ENCODE results near the gene MOCS1. TPM values are rescaled to one million over a fixed set of nuclear protein-coding genes. Genes with fewer than 3 reads are reported as not detected.

MOCS1 gene
- total RNA-seq, 2 experiments from 2014 or later, result not detected

DNA sequence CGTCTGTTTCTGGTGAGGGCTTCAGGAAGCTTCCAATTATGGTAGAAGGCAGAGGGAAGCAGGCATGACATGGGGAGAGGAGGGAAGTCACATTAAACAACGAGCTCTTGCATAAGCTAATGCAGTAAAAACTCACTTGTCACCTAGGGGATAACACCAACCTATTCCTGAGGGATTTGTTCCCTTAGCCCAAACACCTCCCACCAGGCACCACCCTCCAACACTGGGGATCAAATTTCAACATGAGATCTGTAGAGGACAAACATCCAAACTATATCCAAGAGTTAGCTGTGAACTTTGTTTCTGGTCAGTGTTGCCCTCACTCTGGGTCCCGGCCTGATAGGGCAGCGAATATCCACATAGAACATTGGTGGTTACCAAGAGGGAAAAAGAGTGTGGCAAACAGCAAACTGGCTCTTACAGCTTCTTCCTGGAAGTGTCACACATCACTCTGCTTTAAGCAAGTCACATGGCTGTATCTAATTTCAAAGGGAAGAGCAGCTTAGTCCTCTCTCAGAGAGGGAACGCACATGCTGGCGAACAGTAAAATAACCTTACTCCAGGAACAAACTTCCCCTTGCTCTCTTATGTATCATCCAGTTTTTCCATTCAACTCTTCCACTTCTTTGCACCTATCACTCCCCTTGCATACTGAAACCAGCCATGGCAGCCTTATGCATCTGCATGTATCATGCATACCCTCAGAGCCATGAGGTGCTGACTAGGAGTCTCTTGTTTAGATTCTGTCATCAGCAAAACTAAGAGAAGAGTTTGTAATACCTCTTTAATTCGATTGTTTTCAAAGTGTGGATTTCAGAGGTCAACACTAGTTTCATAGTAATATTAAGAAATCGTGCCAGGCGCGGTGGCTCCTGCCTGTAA lies 4.8 kb upstream of the MOCS1 start:
- H3K4me3 Mint-ChIP-seq, result no peak overlapping the region
- POLR2A ChIA-PET, result no interaction called here
- H3K4me1 Mint-ChIP-seq, result no peaks in the 10 kb centered on the region
- H3K27me3 Mint-ChIP-seq, result peaks cover 6% of the 10 kb centered on the region
- H3K36me3 Mint-ChIP-seq (ENCODE audit: low read depth), result no peaks in the 10 kb centered on the region
- H3K27ac Mint-ChIP-seq, result no peak overlapping the region
- CTCF ChIA-PET, result no interaction called here
- H3K9me3 Mint-ChIP-seq, result no peaks in the 10 kb centered on the region
- no peak for DNase-seq

DNA sequence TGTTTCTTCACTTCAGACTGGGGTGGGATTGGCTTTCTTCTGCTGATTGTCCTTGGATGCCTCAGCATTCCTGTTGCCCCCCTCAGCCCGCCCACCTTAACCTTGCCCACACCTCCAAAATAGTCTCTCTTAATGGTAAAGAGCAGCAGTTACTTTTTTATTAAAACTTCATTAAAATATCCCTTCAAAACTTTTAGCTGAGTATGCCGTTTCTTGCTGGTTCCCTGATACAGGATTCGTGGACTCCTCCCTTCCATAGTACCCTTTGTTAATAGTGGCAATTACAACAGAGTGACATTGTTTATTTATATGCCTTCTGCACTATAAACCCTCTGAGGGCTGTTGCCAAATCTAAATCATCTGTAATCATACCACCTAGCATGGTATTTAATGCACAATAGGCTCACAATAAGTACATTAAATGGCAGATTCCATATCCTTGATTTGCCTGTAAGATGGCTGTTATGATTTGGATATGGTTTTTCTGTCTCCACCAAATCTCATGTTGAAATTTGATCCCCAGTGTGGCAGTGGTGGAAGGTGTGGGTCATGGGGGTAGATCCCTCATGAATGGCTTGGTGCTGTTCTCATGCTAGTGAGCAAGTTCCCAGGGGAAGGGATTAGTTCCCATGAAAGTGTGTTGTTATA lies 3.5 kb upstream of the MOCS1 start:
- no peak overlapping the region for H3K27ac Mint-ChIP-seq
- H3K9me3 Mint-ChIP-seq, result no peaks in the 10 kb centered on the region
- CTCF ChIA-PET, result no interaction called here
- POLR2A ChIA-PET, result no interaction called here
- H3K36me3 Mint-ChIP-seq (ENCODE audit: low read depth), result no peaks in the 10 kb centered on the region
- DNase-seq, result no peak
- no peak overlapping the region for H3K4me3 Mint-ChIP-seq
- H3K4me1 Mint-ChIP-seq, result no peaks in the 10 kb centered on the region
- peaks cover 14% of the 10 kb centered on the region for H3K27me3 Mint-ChIP-seq

DNA sequence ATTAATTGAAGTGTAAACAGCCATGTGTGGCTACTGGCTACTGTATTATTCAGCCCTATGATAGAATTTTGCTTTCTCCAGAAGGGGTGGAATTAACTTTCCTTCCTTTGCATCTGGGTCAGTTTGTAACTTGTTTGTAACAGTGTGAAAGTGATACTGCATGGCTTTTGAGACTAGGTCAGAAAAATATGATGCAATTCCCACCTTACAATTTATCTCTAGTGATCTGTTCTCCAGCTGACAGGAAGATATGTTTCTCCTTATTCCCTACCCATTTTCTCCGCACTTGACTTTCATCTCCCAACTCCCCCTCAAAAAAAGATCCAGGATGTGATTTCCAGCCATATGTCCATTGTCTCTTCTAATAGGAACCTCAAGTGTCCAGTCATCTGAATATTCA lies 2.6 kb upstream of the MOCS1 start:
- no peaks in the 10 kb centered on the region for H3K4me1 Mint-ChIP-seq
- CTCF ChIA-PET, result no interaction called here
- no peaks in the 10 kb centered on the region for H3K36me3 Mint-ChIP-seq (ENCODE audit: low read depth)
- H3K27ac Mint-ChIP-seq, result no peak overlapping the region
- H3K9me3 Mint-ChIP-seq, result no peaks in the 10 kb centered on the region
- no peak for DNase-seq
- POLR2A ChIA-PET, result no interaction called here
- H3K4me3 Mint-ChIP-seq, result no peak overlapping the region
- H3K27me3 Mint-ChIP-seq, result peaks cover 14% of the 10 kb centered on the region

DNA sequence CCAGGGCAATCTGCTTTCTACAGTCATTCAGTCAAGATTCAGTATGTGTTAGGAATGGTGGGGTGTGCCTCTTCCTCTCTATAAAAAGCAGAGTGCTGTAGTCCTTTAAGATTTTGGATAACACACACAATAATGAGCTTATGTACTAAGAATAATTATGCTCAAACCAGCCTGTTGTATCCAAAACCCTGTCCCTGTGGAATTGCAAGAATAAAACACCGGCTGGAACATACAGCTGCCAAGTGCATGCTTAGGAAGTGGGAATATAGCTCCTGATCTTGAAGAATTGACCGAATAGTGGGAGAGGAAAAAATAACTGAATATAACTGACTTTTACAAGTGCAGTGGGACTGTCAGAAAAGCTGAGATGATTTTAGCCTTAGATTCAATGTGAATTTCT lies 979 bp upstream of the MOCS1 start:
- no peak overlapping the region for H3K4me3 Mint-ChIP-seq

DNA sequence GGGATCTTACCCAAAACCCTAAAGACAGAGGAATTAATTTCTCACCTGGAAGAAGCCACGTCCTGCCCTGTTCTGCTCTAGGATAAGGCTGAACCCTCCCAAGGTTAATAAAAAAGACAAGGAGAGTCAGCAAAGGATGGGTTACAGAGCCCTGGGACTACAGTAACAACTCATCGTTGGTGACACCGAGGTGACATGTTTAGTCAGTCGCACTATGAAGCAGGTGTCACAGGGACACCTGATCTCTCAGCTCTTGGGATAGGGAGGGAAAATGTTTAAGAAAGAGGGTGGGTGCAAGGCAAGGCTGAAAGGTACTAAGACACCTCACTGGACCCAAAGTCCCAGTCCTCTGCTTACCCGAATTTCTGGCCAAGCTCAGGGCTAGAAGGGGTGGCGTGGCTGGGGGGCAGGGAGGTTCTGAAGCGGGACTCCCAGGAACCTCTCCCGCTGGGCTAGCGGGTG lies 562 bp downstream of the MOCS1 start:
- Mint-ChIP-seq H3K9me3 (no peaks in the 10 kb centered on the region), H3K36me3 (ENCODE audit: low read depth) (no peaks in the 10 kb centered on the region), H3K27ac (no peak overlapping the region), H3K27me3 (peaks cover 14% of the 10 kb centered on the region), H3K4me3 (no peak overlapping the region), H3K4me1 (no peaks in the 10 kb centered on the region)
- CTCF ChIA-PET, result no interaction called here
- no peak for DNase-seq
- POLR2A ChIA-PET, result no interaction called here

More for the DNA sequence above, 979 bp upstream of the MOCS1 start:
- no peaks in the 10 kb centered on the region for H3K36me3 Mint-ChIP-seq (ENCODE audit: low read depth)
- DNase-seq, result no peak
- ChIA-PET CTCF (interaction anchor here (1.1 kb wide), 1 partner anchor 70 kb away, joined by 3 read pairs; no protein-coding TSS in a partner anchor), POLR2A (interaction anchor here (0.6 kb wide), 1 partner anchor 17 kb away, joined by 4 read pairs; no protein-coding TSS in a partner anchor)
- peaks cover 14% of the 10 kb centered on the region for H3K27me3 Mint-ChIP-seq
- H3K27ac Mint-ChIP-seq, result no peak overlapping the region
- H3K4me1 Mint-ChIP-seq, result no peaks in the 10 kb centered on the region
- no peaks in the 10 kb centered on the region for H3K9me3 Mint-ChIP-seq

DNA sequence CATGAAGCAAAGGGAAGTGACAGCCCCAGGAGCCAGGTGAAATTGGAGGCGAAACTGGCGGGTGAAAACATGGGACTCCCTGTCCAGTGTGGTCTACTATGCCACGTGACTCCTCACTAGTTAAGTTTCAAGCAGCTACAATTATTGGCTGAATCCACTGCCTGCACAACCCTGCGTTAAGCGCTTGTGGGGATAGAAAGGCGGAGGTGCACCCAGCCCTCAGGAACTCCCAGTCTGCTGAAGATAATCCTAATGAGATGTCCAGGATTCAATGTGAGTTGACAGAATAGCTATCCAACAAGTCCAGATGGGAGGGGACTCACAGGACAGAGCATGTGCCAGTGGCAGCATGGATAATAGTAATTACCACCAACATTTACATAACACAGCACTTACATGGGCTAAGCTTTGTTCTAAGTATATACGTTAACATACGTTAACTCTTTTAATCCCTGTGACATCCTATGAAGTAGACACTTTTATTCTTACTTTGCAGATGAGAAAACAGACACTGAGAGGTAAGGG lies 1.8 kb downstream of the MOCS1 start:
- H3K4me1 Mint-ChIP-seq, result no peaks in the 10 kb centered on the region

DNA sequence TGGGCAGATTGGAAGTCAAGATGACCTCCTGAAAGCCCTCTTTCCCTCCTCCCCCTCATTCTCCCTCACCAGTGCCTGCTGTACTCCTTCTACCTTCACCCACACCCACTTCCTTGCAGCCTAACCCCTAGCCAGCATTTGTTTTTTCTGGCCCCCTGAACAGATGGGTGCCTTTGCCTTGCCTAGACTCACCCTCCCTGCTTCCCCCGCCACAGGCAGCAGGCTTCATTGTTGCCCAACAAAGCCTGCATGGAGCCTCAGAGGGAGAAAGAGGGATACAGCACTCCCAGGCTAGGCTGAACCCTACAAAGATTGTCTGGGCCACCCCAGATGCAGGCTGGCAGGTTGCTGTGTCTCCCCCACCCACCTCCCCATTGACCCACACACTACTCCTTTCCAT lies 2.7 kb downstream of the MOCS1 start:
- H3K27ac Mint-ChIP-seq, result no peak overlapping the region
- peaks cover 14% of the 10 kb centered on the region for H3K27me3 Mint-ChIP-seq
- ChIA-PET CTCF (no interaction called here), POLR2A (no interaction called here)
- H3K36me3 Mint-ChIP-seq (ENCODE audit: low read depth), result no peaks in the 10 kb centered on the region
- DNase-seq, result no peak
- no peaks in the 10 kb centered on the region for H3K4me1 Mint-ChIP-seq
- H3K9me3 Mint-ChIP-seq, result no peaks in the 10 kb centered on the region
- H3K4me3 Mint-ChIP-seq, result no peak overlapping the region

More for the DNA sequence above, 1.8 kb downstream of the MOCS1 start:
- Mint-ChIP-seq H3K36me3 (ENCODE audit: low read depth) (no peaks in the 10 kb centered on the region), H3K4me3 (no peak overlapping the region), H3K27me3 (peaks cover 14% of the 10 kb centered on the region), H3K9me3 (no peaks in the 10 kb centered on the region), H3K27ac (no peak overlapping the region)
- CTCF ChIA-PET, result no interaction called here
- POLR2A ChIA-PET, result no interaction called here
- no peak for DNase-seq

DNA sequence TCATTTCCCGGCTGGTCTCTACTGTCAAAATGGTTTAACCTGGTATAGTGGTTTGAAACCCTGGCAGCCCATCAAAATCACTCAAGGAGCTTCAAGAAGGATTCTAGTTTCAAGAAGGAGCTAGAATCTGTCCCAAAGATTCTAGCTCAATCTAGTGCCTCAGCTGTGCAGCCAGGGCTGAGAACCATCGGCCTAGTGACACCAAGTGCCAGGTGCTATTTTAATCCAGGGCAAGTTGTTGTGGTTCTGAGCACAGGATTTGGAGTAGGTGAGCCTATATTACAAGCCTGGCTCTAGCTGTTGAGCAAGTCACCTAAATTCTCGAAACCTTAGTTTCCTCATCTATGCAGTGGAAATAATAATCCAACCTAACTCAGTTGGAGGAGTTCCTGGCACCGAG lies 3.7 kb downstream of the MOCS1 start:
- no peak for DNase-seq
- Mint-ChIP-seq H3K4me1 (no peaks in the 10 kb centered on the region), H3K4me3 (no peak overlapping the region), H3K27me3 (peaks cover 13% of the 10 kb centered on the region), H3K9me3 (peaks cover 7% of the 10 kb centered on the region), H3K36me3 (ENCODE audit: low read depth) (peaks cover 3% of the 10 kb centered on the region), H3K27ac (no peak overlapping the region)
- POLR2A ChIA-PET, result no interaction called here
- CTCF ChIA-PET, result no interaction called here

DNA sequence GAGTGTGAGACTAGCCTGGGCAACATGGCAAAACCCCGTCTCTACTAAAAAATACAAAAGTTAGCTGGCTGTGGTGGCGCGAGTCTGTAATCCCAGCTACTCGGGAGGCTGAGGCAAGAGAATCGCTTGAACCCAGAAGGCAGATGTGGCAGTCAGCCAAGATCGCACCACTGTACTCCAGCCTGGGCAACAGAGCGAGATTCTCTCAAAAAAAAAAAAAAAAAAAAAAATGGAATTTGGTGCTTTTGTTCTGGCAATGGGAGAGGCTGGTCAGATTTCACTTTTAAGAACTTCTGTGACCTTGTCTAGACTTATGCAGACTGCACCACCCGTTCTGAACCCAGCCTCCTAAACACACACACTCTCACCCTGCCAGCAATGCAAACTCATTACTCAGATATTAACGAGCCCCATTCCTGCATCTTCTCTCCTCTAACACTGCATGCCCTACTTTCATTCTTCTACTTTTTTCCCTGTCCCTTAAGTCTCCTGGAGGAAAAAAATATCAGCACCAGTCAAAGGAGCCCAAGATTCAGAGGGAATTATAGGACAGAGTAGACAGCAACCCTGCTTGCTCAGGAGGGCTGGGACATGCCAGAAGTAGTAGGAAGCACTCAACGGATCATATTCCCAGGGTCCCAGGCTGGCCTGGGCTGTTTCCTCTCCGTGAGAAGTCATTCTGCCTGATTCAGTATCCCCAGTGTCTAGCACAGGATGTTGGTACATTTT lies 4.4 kb downstream of the MOCS1 start:
- Mint-ChIP-seq H3K4me3 (no peak overlapping the region), H3K27ac (no peak overlapping the region), H3K27me3 (peaks cover 10% of the 10 kb centered on the region), H3K4me1 (no peaks in the 10 kb centered on the region), H3K36me3 (ENCODE audit: low read depth) (peaks cover 3% of the 10 kb centered on the region), H3K9me3 (peaks cover 10% of the 10 kb centered on the region)
- ChIA-PET CTCF (no interaction called here), POLR2A (no interaction called here)
- DNase-seq, result no peak

DNA sequence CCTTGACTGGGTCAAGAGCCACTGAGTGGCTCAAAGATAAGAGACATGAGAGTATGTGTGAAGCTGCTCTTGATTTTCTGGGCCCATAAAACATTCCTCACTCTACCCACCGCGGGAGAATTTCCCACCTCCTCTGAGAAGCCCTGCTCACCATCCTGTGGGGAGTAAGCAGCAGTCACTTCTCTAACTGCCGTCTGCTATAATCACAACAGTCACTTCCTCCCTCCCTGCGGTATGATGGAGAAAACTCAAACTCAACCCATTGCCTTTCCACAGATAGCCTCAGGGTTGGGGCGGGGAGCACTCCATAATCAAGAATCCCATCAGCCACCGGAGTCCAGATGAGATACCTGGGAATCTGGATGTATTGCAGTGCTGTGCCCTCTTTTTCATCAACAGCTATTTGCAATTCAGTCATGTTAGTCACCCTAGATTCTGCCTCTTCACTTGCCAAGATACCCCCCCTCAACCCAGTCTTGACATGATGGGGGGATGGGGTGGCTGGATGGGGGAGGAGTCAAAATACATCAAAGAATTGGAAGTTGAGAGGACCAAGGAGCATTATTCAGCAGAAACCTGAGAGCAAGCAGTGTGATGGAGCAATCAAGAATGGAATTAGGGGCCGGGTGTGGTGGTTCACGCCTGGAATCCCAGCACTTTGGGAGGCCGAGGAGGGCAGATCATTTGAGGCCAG lies 5.1 kb downstream of the MOCS1 start:
- H3K9me3 Mint-ChIP-seq, result peaks cover 11% of the 10 kb centered on the region
- H3K4me1 Mint-ChIP-seq, result no peaks in the 10 kb centered on the region
- H3K27me3 Mint-ChIP-seq, result peaks cover 8% of the 10 kb centered on the region
- H3K4me3 Mint-ChIP-seq, result no peak overlapping the region
- CTCF ChIA-PET, result no interaction called here
- H3K27ac Mint-ChIP-seq, result no peak overlapping the region
- no peak for DNase-seq
- H3K36me3 Mint-ChIP-seq (ENCODE audit: low read depth), result peaks cover 3% of the 10 kb centered on the region
- POLR2A ChIA-PET, result no interaction called here

DNA sequence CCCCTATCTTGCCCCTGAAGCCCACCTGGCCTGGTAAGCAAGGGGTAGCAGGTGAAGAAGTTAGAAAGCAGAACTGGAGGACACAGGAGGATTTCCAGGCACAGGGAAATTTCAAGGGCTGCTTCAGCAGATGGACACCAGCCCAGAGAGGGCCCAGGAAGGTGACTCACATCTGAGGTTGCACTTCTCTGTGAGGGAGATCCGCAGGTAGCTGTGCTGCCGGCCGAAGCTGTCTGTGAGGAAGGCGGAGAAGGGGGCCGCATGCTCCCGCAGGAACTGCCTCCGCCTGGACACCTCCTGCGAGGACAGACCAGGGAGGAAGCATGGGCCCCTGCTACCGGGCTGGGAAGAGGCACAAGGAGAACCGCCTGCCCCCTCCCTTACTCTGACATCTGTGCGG lies 7.1 kb downstream of the MOCS1 start:
- Mint-ChIP-seq H3K27me3 (no peaks in the 10 kb centered on the region), H3K4me1 (no peaks in the 10 kb centered on the region), H3K27ac (no peak overlapping the region), H3K9me3 (peaks cover 12% of the 10 kb centered on the region), H3K36me3 (ENCODE audit: low read depth) (peaks cover 3% of the 10 kb centered on the region), H3K4me3 (no peak overlapping the region)
- ChIA-PET POLR2A (no interaction called here), CTCF (no interaction called here)
- DNase-seq, result no peak

DNA sequence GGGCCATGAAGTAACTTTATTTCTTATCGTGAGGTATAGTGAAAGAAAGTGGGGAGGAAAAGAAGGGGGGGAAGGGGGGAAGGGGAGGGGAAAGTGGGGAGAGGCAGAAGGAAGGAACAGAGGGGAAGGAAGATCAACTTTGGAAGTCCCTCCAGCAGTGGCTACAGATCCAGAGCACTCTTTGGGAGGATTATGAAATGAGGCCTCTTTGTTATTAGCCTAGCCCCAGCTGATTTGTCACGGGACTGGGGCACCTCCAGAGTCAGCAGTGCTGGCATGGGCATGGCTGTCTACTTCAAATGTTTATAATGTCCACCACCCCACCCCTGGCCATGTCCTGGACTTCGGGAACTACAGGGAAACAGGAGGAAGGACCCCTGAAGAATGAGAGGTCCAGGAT lies 7.6 kb downstream of the MOCS1 start:
- peaks cover 3% of the 10 kb centered on the region for H3K36me3 Mint-ChIP-seq (ENCODE audit: low read depth)

DNA sequence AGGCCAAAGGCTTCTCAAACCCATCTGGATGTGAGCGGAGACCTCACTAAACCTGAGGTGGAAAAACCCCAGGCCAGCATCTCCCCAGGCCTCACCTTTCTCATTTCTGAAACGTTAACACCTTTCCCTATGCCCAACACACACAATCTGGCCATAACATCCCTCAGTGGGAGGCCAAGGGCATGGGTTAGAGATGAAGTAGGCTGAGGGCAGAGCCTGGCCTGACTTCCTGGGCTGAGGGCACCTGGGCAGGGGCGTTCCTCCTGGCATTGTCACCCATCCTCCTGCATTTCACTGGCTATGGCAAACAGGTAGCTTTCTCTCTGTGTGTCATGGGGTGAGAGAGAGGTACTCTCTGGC lies 8.4 kb downstream of the MOCS1 start:
- no peaks in the 10 kb centered on the region for H3K4me1 Mint-ChIP-seq

More for the DNA sequence above, 7.6 kb downstream of the MOCS1 start:
- no peak for DNase-seq
- Mint-ChIP-seq H3K27me3 (no peaks in the 10 kb centered on the region), H3K4me3 (no peak overlapping the region), H3K27ac (no peak overlapping the region), H3K4me1 (no peaks in the 10 kb centered on the region), H3K9me3 (peaks cover 12% of the 10 kb centered on the region)
- POLR2A ChIA-PET, result no interaction called here
- CTCF ChIA-PET, result no interaction called here

More for the DNA sequence above, 8.4 kb downstream of the MOCS1 start:
- ChIA-PET POLR2A (no interaction called here), CTCF (no interaction called here)
- Mint-ChIP-seq H3K27me3 (no peaks in the 10 kb centered on the region), H3K27ac (no peak overlapping the region), H3K36me3 (ENCODE audit: low read depth) (peaks cover 3% of the 10 kb centered on the region), H3K9me3 (peaks cover 12% of the 10 kb centered on the region), H3K4me3 (no peak overlapping the region)
- DNase-seq, result no peak

All from activated CD4-positive, alpha-beta memory T cell treated with anti-CD3 and anti-CD28 coated beads, Interleukin-2, amount 10 ng/mL, durations not matched to agents 7 days and 5 days (primary cell).